ENCODE results near the gene TBC1D5.
"Not testable (repeated sequence)": the region's sequence is repeated elsewhere in the genome, so short reads cannot be mapped to it uniquely, and the experiment has no call there.

The TBC1D5 gene

DNA sequence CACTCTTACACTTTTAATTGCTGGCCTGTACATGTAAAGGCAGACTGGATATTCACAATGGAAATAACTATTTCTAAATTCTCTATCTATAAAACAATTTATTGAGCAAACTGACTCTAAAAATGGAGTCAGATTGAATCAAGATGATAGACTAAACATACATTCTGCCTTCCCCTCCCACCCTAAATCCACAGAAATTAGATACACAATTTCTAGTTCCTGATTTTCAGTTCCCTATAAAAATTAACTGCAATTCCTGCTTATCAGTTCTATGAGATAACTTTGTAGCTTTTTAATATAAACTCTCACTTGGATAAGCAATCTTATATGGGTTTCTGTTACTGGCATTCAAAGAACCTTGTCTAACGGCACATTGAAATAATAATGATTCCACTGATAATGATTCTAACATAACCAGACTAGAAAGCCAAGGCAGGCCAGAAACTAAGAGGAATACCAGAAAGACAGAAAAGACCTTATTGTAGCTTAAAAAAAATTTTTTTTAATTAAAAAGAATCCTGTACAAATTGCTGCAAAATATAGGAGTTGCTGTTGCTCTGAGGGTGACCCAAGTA lies 33.1 kb downstream of the TBC1D5 start:
- Histone ChIP-seq H3K27ac (no peak overlapping the region), H3K27me3 (replicated peaks) (no peaks in the 10 kb centered on the region), H3K4me3 (ENCODE audit: low read depth, low read length) (no peak overlapping the region), H3K36me3 (replicated peaks) (no peaks in the 10 kb centered on the region)
- DNase-seq, result no peak
- in situ Hi-C loops (cut with HindIII; ENCODE audit: low pct_ligation_motif_present, low sequenced_read_pairs), result no loop called here
- TF ChIP-seq, protein P1, sequence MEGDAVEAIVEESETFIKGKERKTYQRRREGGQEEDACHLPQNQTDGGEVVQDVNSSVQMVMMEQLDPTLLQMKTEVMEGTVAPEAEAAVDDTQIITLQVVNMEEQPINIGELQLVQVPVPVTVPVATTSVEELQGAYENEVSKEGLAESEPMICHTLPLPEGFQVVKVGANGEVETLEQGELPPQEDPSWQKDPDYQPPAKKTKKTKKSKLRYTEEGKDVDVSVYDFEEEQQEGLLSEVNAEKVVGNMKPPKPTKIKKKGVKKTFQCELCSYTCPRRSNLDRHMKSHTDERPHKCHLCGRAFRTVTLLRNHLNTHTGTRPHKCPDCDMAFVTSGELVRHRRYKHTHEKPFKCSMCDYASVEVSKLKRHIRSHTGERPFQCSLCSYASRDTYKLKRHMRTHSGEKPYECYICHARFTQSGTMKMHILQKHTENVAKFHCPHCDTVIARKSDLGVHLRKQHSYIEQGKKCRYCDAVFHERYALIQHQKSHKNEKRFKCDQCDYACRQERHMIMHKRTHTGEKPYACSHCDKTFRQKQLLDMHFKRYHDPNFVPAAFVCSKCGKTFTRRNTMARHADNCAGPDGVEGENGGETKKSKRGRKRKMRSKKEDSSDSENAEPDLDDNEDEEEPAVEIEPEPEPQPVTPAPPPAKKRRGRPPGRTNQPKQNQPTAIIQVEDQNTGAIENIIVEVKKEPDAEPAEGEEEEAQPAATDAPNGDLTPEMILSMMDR (IDR thresholded peaks at IDR 0.05; ENCODE audit: low read depth, low read length, missing control alignments), result no peak

DNA sequence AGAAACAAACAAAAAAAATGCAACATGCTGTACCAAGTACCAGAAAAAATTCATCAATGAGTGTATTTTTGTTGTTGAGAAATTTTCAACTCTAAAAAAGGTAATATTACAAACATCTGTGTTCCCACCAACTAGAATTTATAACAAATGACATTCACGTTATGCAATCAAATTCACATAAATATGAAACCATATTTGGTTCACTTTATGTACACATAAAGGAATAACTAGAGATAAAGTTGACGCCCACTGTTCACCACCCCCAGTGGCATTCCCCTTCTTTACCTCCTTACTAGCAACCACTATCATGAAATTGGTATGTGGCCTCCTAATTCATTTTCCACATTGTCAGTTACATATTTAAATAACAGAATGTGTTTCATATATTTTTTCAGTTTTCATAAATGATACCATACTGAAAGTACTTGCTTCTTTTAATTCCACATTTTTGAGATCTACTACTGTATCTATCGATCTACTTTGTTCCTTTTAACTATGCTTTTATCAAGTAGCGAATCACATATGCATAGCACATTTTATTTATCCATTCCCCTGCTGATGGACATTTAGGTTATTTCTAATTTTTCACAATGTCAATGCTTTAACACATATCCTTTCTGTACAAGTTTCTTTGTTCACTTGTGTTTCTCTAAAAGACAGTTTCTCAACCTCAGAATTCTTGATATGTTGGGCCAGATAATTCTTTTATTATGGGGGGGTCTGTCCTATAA lies 34.5 kb downstream of the TBC1D5 start:
- TF ChIP-seq, protein P1 (IDR thresholded peaks at IDR 0.05; ENCODE audit: low read depth, low read length, missing control alignments), result no peak
- no peaks in the 10 kb centered on the region for H3K27me3 ChIP-seq (replicated peaks)
- no peak for DNase-seq
- no peaks in the 10 kb centered on the region for H3K36me3 ChIP-seq (replicated peaks)
- H3K27ac ChIP-seq, result no peak overlapping the region
- in situ Hi-C loops (cut with HindIII; ENCODE audit: low pct_ligation_motif_present, low sequenced_read_pairs), result no loop called here
- no peak overlapping the region for H3K4me3 ChIP-seq (ENCODE audit: low read depth, low read length)

DNA sequence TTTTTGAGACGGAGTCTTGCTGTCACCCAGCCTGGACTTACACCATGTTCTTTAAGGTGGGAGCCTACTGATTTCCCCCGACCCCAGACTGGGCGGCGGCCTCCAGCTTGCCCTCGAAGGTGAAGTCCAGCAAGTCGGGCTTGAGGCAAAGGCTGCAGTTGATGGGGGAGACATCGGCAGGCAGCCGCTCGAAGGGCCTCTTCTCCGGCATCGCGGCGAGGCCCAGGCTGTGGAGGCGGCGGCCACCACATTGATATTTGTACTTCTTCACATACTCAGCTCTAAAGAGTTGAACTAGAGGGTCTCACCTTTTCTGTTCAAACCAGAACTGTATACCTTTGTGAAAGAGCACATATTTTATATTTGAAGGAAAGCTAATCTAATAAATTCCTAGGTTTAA lies 36.4 kb downstream of the TBC1D5 start:
- in situ Hi-C loops (cut with HindIII; ENCODE audit: low pct_ligation_motif_present, low sequenced_read_pairs), result not testable (repeated sequence)

DNA sequence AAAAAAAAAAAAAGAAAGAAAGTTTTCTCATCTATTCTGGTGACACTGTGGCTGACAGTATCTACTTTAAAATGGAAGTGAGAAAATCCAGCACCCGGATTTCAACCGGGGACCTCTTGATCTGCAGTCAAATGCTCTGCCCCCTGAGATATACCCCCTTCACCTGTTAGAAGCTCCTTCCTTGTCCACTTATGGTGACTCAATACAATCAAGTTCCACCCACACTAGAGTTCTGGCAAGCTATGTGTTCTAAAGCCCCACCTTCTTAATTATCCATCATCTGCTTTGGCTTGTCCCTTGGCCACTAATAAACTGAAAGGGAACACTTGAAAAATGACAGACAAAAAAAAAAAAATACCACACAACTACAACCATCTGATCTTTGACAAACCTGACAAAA lies 42.6 kb downstream of the TBC1D5 start:
- H3K36me3 ChIP-seq (replicated peaks); H3K27ac ChIP-seq; in situ Hi-C loops (cut with HindIII; ENCODE audit: low pct_ligation_motif_present, low sequenced_read_pairs); H3K4me3 ChIP-seq (ENCODE audit: low read depth, low read length); H3K27me3 ChIP-seq (replicated peaks); DNase-seq: not testable (repeated sequence)

More for the DNA sequence above, 36.4 kb downstream of the TBC1D5 start:
- not testable (repeated sequence) for H3K27me3 ChIP-seq (replicated peaks); H3K36me3 ChIP-seq (replicated peaks); DNase-seq; H3K27ac ChIP-seq; H3K4me3 ChIP-seq (ENCODE audit: low read depth, low read length)

DNA sequence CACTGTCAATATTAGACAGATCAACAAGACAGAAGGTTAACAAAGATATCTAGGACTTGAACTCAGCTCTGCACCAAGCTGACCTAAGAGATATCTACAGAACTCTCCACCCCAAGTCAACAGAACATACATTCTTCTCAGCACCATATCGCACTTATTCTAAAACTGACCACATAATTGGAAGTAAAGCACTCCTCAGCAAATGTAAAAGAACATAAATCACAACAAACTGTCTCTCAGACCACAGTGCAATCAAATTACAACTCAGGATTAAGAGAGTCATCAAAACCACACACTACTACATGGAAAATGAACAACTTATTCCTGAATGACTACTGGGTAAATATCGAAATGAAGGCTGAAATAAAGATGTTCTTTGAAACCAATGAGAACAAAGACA lies 46.8 kb downstream of the TBC1D5 start:
- H3K27ac ChIP-seq; in situ Hi-C loops (cut with HindIII; ENCODE audit: low pct_ligation_motif_present, low sequenced_read_pairs); DNase-seq; H3K27me3 ChIP-seq (replicated peaks); H3K4me3 ChIP-seq (ENCODE audit: low read depth, low read length); H3K36me3 ChIP-seq (replicated peaks): not testable (repeated sequence)

DNA sequence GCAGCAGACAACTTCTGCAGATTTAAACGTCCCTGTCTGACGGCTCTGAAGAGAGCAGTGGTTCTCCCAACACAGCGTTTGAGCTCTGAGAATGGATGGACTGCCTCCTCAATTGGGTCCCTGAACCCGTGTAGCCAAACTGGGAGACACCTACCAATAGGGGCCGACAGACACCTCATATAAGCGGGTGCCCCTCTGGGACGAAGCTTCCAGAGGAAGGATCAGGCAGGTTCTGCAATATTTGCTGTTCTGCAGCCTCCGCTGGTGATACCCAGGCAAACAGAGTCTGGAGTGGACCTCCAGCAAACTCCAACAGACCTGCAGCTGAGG lies 48.8 kb downstream of the TBC1D5 start:
- DNase-seq; H3K27ac ChIP-seq; H3K36me3 ChIP-seq (replicated peaks); H3K27me3 ChIP-seq (replicated peaks); H3K4me3 ChIP-seq (ENCODE audit: low read depth, low read length); in situ Hi-C loops (cut with HindIII; ENCODE audit: low pct_ligation_motif_present, low sequenced_read_pairs): not testable (repeated sequence)

DNA sequence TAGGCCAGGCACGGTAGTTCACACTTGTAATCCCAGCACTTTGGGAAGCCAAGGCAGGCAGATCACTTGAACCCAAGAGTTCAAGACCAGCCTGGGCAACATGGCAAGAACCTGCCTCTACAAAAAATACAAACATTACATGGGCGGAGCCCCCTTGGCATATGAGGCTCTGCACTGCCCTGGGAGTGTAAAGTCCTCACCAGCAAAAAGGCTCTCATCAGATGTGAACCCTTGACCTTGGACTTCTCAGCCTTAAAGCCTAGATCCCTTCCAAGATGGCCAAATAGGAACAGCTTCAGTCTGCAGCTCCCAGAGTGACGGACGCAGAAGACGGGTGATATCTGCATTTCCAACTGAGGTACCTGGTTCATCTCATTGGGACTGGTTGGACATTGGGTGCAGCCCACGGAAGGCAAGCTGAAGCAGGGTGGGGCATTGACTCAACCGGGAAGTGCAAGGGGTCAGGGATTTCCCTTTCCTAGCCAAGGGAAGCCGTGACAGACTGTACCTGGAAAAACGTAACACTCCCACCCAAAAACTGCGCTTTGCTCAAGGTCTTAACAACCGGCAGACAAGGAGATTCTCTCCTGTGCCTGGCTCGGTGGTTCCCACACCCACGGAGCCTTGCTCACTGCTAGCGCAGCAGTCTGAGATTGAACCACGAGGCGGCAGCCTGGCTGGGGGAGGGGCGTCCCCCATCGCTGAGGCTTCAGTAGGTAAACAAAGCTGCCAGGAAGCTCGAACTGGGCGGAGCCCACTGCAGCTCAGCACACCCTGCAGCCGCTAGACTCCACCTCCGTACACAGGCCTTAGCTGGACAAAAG lies 49.4 kb downstream of the TBC1D5 start:
- in situ Hi-C loops (cut with HindIII; ENCODE audit: low pct_ligation_motif_present, low sequenced_read_pairs); H3K4me3 ChIP-seq (ENCODE audit: low read depth, low read length); H3K36me3 ChIP-seq (replicated peaks); H3K27ac ChIP-seq; H3K27me3 ChIP-seq (replicated peaks); DNase-seq: not testable (repeated sequence)

DNA sequence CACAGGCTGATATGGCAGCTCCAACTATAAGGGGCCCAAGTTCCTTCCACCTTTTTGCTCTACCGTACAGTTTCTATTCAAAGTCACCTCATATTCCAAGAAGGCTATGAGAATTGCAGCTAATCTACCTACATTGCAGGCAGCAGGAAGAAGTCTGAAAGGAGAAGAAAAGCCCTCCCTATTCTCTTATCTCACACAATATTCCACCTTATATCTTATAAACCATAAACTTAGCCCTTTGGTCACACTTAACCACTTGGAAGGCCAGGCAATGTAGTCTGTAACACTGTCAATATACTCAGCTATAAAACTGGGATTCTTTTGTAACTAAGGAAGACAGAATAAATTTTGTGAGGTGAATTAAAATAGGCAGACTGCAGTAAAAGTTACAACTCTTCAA lies 54.9 kb downstream of the TBC1D5 start:
- H3K4me3 ChIP-seq (ENCODE audit: low read depth, low read length), result no peak overlapping the region
- H3K36me3 ChIP-seq (replicated peaks), result no peaks in the 10 kb centered on the region
- H3K27me3 ChIP-seq (replicated peaks), result no peaks in the 10 kb centered on the region
- DNase-seq, result no peak
- in situ Hi-C loops (cut with HindIII; ENCODE audit: low pct_ligation_motif_present, low sequenced_read_pairs), result no loop called here
- TF ChIP-seq, protein P1 (IDR thresholded peaks at IDR 0.05; ENCODE audit: low read depth, low read length, missing control alignments), result no peak
- no peak overlapping the region for H3K27ac ChIP-seq
